Endometrium (tissue), 2 donors: ENCODE results near the gene LCE2B.

Source experiments
- FAIRE-seq: peaks from 2 replicates; lab custom pipeline; 2012; peaks lifted over from hg19 to GRCh38; lab: Jason Lieb, UNC
- donor health status: control.
- donor health status: control.

LCE2B gene

DNA sequence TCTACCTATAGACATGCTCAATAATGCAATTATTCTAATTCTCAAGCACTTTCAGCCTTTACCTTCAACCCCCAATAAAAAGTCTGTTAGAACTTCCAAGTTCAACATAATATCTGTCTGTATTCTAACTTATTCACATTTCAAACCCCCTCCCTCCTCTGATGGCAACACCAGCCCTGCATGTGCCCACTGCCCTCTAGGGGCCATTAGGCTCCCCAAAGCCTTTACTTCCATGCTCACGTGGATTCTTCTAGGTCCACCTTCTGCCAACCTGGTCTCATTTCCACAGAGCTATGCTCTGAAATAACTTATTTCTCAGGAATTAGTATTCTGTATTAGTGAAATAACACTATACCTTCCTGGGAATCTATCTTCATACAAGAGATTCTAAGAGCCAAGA, 49.7 kb downstream of the LCE2B start:
- FAIRE-seq: no peak
